Adrenal gland (tissue), 12 donors: ENCODE results near the gene COX7A2. TPM values are rescaled to one million over a fixed set of nuclear protein-coding genes. Genes with fewer than 3 reads are reported as not detected.

Experiments used
- DNase-seq, 7 donors: peaks; one replicate each; pipeline ENCODE4 v3.0.0-alpha.2; 2019 to 2020
- H3K27ac ChIP-seq, 5 donors: fragments of 200-600 bp; sonication (generic) in 4 of 5; 1 replicate in 3 of 5; 2 replicates in 2 of 5; pipeline versions ENCODE4 v1.5.1 to v1.8.0; 2016 to 2020; ENCODE audit warnings: mild to moderate bottlenecking in 1 of 5
- H3K27me3 ChIP-seq: fragments of 200-600 bp; 2 replicates; pipeline ENCODE4 v1.8.0; 2021
- H3K36me3 ChIP-seq, 2 donors: fragments of 200-600 bp; replicated peaks in 1 of 2; 1 replicate in 1 of 2; 2 replicates in 1 of 2; pipeline versions ENCODE4 v1.5.1 to v1.8.0; 2018 to 2022
- H3K4me1 ChIP-seq, 2 donors: fragments of 200-600 bp; replicated peaks in 1 of 2; 1 replicate in 1 of 2; 2 replicates in 1 of 2; pipeline versions ENCODE4 v1.5.1 to v1.8.0; 2018 to 2021
- H3K4me3 ChIP-seq, 4 donors: fragments of 200-600 bp; sonication (generic) in 3 of 4; one replicate each; pipeline ENCODE4 v1.5.1; 2016 to 2018
- H3K9me3 ChIP-seq, 3 donors: fragments of 200-600 bp; sonication (generic) in 1 of 3; replicated peaks in 1 of 3; 1 replicate in 2 of 3; 2 replicates in 1 of 3; pipeline versions ENCODE4 v1.5.1 to v1.8.0; 2016 to 2021
- POLR2A ChIP-seq, 2 donors: fragments of 450-650 bp; IDR thresholded peaks; one replicate each; pipeline ENCODE4 v1.6.1; 2017; ENCODE audit warnings: antibody characterized with exemption in 2 of 2, mild to moderate bottlenecking in 2 of 2, moderate library complexity in 1 of 2
- WGBS, 4 donors: extraction: QIAGEN DNeasy Blood & Tissue Kit in 2 of 4; methylation state at CpG; one replicate each; pipeline versions ENCODE4 v1.1.5 to v1.1.7; 2013 to 2017; 5-methylcytosine and 5-hydroxymethylcytosine counted together
- intact Hi-C, 2 donors: fragments of 100-400 bp; cut with DNase I; formaldehyde crosslinking; loops; one replicate each; pipeline versions ENCODE4 v1.14.1 to v1.15.0; 2022 to 2023
- polyA plus RNA-seq, 3 donors: library from polyadenylated mRNA; stranded (reverse); fragments of 200-250 nt in 2 of 3; fragments of 350-450 nt in 1 of 3; fragmentation: Illumina TruSeq in 1 of 3; extraction: RNeasy Lipid Tissue Mini Kit (QIAGEN cat#74804) in 1 of 3; gene quantifications; one replicate each; pipeline ENCODE4 v1.2.3, GENCODE V29; 2013 to 2014
- total RNA-seq, 9 donors: library from RNA; depleted of rRNA in 4 of 9; stranded (reverse); fragments of >200 nt in 4 of 9; fragments of 120-200 nt in 1 of 9; fragmentation: NEBNext Ultra II Directional in 1 of 9; extraction: Animal tissue kit (Norgen Biotek cat#: 25700) in 1 of 9; gene quantifications; one replicate each; pipeline versions ENCODE4 v1.1.0 to v1.2.4, GENCODE V29; 2013 to 2023
- TF ChIP-seq, protein P1 (sequence below), 6 experiments: fragments of 450-650 bp in 4 of 6; fragments of 200-600 bp in 2 of 6; sonication (generic) in 1 of 6; IDR thresholded peaks; 1 replicate in 5 of 6; 2 replicates in 1 of 6; pipeline versions ENCODE4 v1.5.1 to v1.8.0; 2016 to 2021; ENCODE audit warnings: antibody characterized with exemption in 6 of 6, mild to moderate bottlenecking in 2 of 6, moderate library complexity in 1 of 6
- donor health status: healthy with polysubstance abuse.
- donor health status: Bipolar disorder and iron deficiency.
- donor health status: DM: yes; HTN: yes; CAD: no.
- donor health status: DM: no; HTN: no; CAD: no.
- donor health status: DM: no; HTN: no; CAD: no.
- donor health status: DM: yes; HTN: yes; CAD: no.

The COX7A2 gene
- total and polyA plus RNA-seq, 12 donors: 150 to 675 (median 336) TPM

DNA sequence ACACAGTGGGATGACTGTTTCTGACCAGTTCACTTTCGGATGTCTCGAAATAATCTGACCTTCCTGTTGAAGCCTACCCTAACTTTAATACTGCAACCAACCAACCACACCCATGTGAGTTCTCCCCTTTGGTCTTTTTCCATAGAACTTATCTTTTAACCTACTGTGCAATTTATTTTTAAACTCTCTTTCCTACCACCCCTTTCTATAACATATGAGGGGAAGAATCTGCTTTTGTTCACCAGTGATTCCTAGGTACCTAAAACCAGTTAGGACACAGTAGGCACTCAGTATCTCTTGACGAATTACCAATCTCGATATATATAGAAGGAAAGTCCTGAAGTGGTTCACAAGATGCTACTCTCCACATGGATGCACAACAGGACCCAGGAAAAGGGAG lies 7.0 kb downstream of the COX7A2 start:
- peaks cover 6 to 7% of the 10 kb centered on the region in 2 donors for H3K4me1 ChIP-seq
- WGBS, 4 donors: 91 to 94% (median 92%) methylated on average over 4 of the region's 4 CpGs
- H3K9me3 ChIP-seq: no peaks in the 10 kb centered on the region
- intact Hi-C loops: no loop called here
- H3K36me3 ChIP-seq: peaks cover 0 to 34% of the 10 kb centered on the region in 2 donors
- TF ChIP-seq, protein P1, sequence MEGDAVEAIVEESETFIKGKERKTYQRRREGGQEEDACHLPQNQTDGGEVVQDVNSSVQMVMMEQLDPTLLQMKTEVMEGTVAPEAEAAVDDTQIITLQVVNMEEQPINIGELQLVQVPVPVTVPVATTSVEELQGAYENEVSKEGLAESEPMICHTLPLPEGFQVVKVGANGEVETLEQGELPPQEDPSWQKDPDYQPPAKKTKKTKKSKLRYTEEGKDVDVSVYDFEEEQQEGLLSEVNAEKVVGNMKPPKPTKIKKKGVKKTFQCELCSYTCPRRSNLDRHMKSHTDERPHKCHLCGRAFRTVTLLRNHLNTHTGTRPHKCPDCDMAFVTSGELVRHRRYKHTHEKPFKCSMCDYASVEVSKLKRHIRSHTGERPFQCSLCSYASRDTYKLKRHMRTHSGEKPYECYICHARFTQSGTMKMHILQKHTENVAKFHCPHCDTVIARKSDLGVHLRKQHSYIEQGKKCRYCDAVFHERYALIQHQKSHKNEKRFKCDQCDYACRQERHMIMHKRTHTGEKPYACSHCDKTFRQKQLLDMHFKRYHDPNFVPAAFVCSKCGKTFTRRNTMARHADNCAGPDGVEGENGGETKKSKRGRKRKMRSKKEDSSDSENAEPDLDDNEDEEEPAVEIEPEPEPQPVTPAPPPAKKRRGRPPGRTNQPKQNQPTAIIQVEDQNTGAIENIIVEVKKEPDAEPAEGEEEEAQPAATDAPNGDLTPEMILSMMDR (IDR thresholded peaks at IDR 0.05): no peak
- TF ChIP-seq POLR2A (IDR thresholded peaks at IDR 0.05): no peak
- H3K27me3 ChIP-seq: no peaks in the 10 kb centered on the region
- no peak overlapping the region for H3K4me3 ChIP-seq
- no peak overlapping the region for H3K27ac ChIP-seq
- no peak for DNase-seq

DNA sequence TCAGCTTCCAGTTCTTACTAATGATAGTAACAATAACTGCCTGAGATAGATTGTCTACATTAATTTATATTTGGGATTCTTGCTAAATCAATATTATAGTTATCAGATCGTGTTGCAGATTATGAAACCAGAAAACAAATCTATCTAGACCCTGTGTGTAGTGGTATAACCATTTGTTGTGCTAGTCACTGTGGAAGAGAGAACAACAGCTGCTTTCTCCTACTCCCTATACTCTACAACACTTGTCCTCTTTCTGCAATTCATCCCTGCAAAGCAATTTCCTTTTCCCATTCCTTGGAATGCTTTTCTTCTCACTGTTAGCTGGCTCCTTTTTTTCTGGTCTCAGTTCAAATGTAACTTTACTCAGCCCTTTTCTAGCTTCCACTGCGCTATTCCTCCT lies 8.3 kb downstream of the COX7A2 start:
- WGBS, 4 donors: 84 to 88% (median 85%) methylated on average over 2 of the region's 2 CpGs
- Histone ChIP-seq H3K36me3 (peaks cover 0 to 34% of the 10 kb centered on the region in 2 donors), H3K27ac (no peak overlapping the region), H3K4me3 (no peak overlapping the region), H3K9me3 (no peaks in the 10 kb centered on the region), H3K27me3 (no peaks in the 10 kb centered on the region), H3K4me1 (no peaks in the 10 kb centered on the region)
- TF ChIP-seq, protein P1 (IDR thresholded peaks at IDR 0.05): no peak
- TF ChIP-seq POLR2A (IDR thresholded peaks at IDR 0.05): no peak
- intact Hi-C loops: no loop called here
- no peak for DNase-seq

DNA sequence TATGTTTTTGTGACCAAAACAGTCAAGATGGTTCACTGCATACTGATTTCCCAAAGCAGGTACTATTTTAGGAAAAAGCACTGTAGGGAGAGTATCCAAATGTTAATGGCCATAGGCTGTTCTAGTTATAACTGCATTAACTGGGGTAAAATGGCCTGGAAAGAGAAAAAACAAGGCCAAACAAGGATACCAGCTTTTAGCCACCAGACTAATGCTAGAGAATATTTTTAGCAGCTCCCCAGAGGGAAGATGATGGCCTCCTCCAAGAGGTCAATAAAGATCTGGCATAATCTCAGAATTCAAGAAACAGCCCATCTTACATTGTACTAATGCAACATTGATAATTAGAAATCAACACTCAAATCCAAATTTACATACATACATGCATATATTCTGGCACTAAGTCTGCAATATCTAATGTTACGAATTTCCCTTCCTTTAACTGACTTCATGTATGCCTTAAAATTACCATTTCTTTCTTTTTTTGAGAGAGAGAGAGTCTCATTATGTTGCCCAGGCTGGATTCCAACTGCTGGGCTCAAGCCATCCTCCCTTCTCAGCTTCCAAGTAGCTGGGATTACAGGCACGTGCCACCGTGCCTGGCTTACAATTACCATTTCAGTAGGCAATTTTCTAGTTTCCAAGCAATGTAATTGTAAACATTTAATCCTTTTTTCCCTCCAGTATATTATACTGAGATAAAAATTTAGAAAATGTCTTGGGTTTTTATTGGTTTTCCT lies 9.3 kb downstream of the COX7A2 start:
- Histone ChIP-seq H3K27ac (no peak overlapping the region), H3K27me3 (no peaks in the 10 kb centered on the region), H3K4me1 (no peaks in the 10 kb centered on the region), H3K4me3 (no peak overlapping the region), H3K9me3 (no peaks in the 10 kb centered on the region), H3K36me3 (peaks cover 0 to 25% of the 10 kb centered on the region in 2 donors)
- TF ChIP-seq POLR2A (IDR thresholded peaks at IDR 0.05): no peak
- TF ChIP-seq, protein P1 (IDR thresholded peaks at IDR 0.05): no peak
- DNase-seq: no peak
- 67 to 72% (median 67%) methylated on average over 3 of the region's 3 CpGs for WGBS, 4 donors
- intact Hi-C loops: no loop called here

DNA sequence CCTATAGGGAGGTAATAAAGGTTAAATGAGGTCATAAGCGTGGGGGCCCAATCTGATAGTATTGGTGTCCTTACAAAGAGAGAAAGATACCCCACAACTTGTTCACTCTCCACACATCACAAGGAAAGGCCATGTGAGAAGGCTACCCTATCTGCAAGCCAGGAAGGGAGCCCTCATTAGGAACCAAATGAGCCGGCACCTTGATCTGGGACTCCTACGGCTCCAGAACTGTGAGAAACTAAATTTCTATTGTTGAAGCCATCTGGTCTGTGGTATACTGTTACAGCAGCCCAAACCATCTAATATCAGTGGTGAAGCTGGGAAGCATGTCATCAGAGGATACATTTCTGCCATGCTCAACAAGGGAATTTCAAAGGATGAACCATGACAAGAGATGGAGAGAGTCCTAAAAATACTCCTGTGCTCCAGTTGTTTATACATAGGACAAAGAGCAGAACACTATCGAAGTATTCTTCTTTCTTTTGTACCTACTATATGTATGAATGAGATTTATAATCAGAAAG lies 10.4 kb downstream of the COX7A2 start:
- Histone ChIP-seq H3K4me3 (no peak overlapping the region), H3K27me3 (no peaks in the 10 kb centered on the region), H3K9me3 (no peaks in the 10 kb centered on the region), H3K4me1 (no peaks in the 10 kb centered on the region), H3K27ac (no peak overlapping the region), H3K36me3 (peaks cover 0 to 17% of the 10 kb centered on the region in 2 donors)
- intact Hi-C loops: no loop called here
- TF ChIP-seq, protein P1 (IDR thresholded peaks at IDR 0.05): no peak
- no peak for TF ChIP-seq POLR2A (IDR thresholded peaks at IDR 0.05)
- no peak for DNase-seq
- 86 to 92% (median 89%) methylated on average over 4 of the region's 4 CpGs for WGBS, 4 donors
